Measurements from ENCODE around the gene DBH. TPM values are rescaled to one million over a fixed set of nuclear protein-coding genes. Genes with fewer than 3 reads are reported as not detected.
A peak's percentile ranks its signal among the peaks of the same experiment; 100 is the strongest.

The DBH gene
- total and polyA plus RNA-seq, 12 donors = 0.24 to 234 (median 19.6) TPM; not detected in 1

GRCh38 chr9:133601746-133602145, 34.4 kb upstream of the DBH start:
- intact Hi-C loops (cut with DNase I) = no loop called here
- WGBS, 4 donors = 77 to 86% (median 81%) methylated on average over 1 to 10 of the region's 10 CpGs
- TF ChIP-seq CTCF (IDR thresholded peaks at IDR 0.05) (no peak), POLR2A (IDR thresholded peaks at IDR 0.05) (no peak)

GRCh38 chr9:133602277-133602676, 33.9 kb upstream of the DBH start:
- no peaks in the 10 kb centered on the region for H3K36me3 ChIP-seq (replicated peaks in 1 of 2)
- H3K27me3 ChIP-seq = peaks cover 5% of the 10 kb centered on the region
- WGBS, 4 donors = 56 to 69% (median 64%) methylated on average over 6 to 10 of the region's 10 CpGs
- no peak overlapping the region for H3K4me3 ChIP-seq
- DNase-seq = no peak
- intact Hi-C loops (cut with DNase I) = no loop called here
- no peaks in the 10 kb centered on the region for H3K4me1 ChIP-seq (replicated peaks in 1 of 2)
- H3K27ac ChIP-seq = no peak overlapping the region
- TF ChIP-seq POLR2A (IDR thresholded peaks at IDR 0.05) (no peak), CTCF (IDR thresholded peaks at IDR 0.05) (no peak)
- H3K9me3 ChIP-seq (replicated peaks in 1 of 3) = peaks cover 0 to 9% (median 0%) of the 10 kb centered on the region in 3 donors

More at GRCh38 chr9:133601746-133602145, 34.4 kb upstream of the DBH start:
- H3K4me1 ChIP-seq (replicated peaks in 1 of 2) = no peaks in the 10 kb centered on the region
- peaks cover 0 to 14% (median 0%) of the 10 kb centered on the region in 3 donors for H3K9me3 ChIP-seq (replicated peaks in 1 of 3)
- peaks cover 4% of the 10 kb centered on the region for H3K27me3 ChIP-seq
- H3K27ac ChIP-seq = no peak overlapping the region
- no peak overlapping the region for H3K4me3 ChIP-seq
- no peaks in the 10 kb centered on the region for H3K36me3 ChIP-seq (replicated peaks in 1 of 2)
- no peak for DNase-seq

- Histone ChIP-seq H3K4me1 (replicated peaks in 1 of 2) (no peaks in the 10 kb centered on the region), H3K4me3 (no peak overlapping the region), H3K9me3 (replicated peaks in 1 of 3) (no peaks in the 10 kb centered on the region), H3K27me3 (peaks cover 7% of the 10 kb centered on the region), H3K27ac (no peak overlapping the region), H3K36me3 (replicated peaks in 1 of 2) (no peaks in the 10 kb centered on the region)
- intact Hi-C loops (cut with DNase I) = no loop called here
- no peak for TF ChIP-seq POLR2A (IDR thresholded peaks at IDR 0.05)
- TF ChIP-seq CTCF (IDR thresholded peaks at IDR 0.05) = no peak
- WGBS, 4 donors = 37 to 44% (median 41%) methylated on average over 13 to 14 of the region's 14 CpGs
- no peak for DNase-seq
These were observed 32.8 kb upstream of the DBH start for GRCh38 chr9:133603135-133603927.

GRCh38 chr9:133604214-133604613, 31.9 kb upstream of the DBH start:
- Histone ChIP-seq H3K36me3 (replicated peaks in 1 of 2) (no peaks in the 10 kb centered on the region), H3K4me3 (no peak overlapping the region), H3K27me3 (peaks cover 11% of the 10 kb centered on the region), H3K27ac (peak overlapping the region in 1 of 5 donors; percentile 54), H3K9me3 (replicated peaks in 1 of 3) (no peaks in the 10 kb centered on the region), H3K4me1 (replicated peaks in 1 of 2) (no peaks in the 10 kb centered on the region)
- intact Hi-C loops (cut with DNase I) = no loop called here
- peak in 1 of 7 donors; percentile 74 for DNase-seq
- TF ChIP-seq CTCF (IDR thresholded peaks at IDR 0.05) = no peak
- no peak for TF ChIP-seq POLR2A (IDR thresholded peaks at IDR 0.05)
- 43 to 56% (median 52%) methylated on average over 5 of the region's 5 CpGs for WGBS, 4 donors

Data from adrenal gland (tissue), 12 donors.